Cerebellar nuclear complex (tissue), 1 donor: ENCODE results near the gene NIPAL3.
"Not testable (repeated sequence)": the region's sequence is repeated elsewhere in the genome, so short reads cannot be mapped to it uniquely, and the experiment has no call there.

Experiments used
- DNase-seq, 2 experiments: peaks; one replicate each; lab custom pipeline; 2025; lab: John Stamatoyannopoulos, UW

NIPAL3 gene

GRCh38 chr1:24490101-24490781, 74.6 kb downstream of the NIPAL3 start:
- DNase-seq: no peak

- no peak for DNase-seq
Measured at GRCh38 chr1:24491577-24492360, 76.2 kb downstream of the NIPAL3 start.

GRCh38 chr1:24492935-24493334, 77.3 kb downstream of the NIPAL3 start:
- DNase-seq: not testable (repeated sequence)

GRCh38 chr1:24493785-24494184, 78.2 kb downstream of the NIPAL3 start:
- DNase-seq: no peak

GRCh38 chr1:24498589-24498988, 83.0 kb downstream of the NIPAL3 start:
- no peak for DNase-seq

- no peak for DNase-seq
Measured at GRCh38 chr1:24500448-24501048, 84.9 kb downstream of the NIPAL3 start.

- no peak for DNase-seq
Measured at GRCh38 chr1:24501371-24502064, 85.9 kb downstream of the NIPAL3 start.

GRCh38 chr1:24502065-24502708, 86.6 kb downstream of the NIPAL3 start:
- DNase-seq: no peak

- DNase-seq: no peak
Measured at GRCh38 chr1:24502709-24503058, 87.1 kb downstream of the NIPAL3 start, which contains the start of gene RCAN3. TSS of gene RCAN3 (plus strand) at chr1:24502836. CDS start at chr1:24514373, 11,537 bp downstream.

GRCh38 chr1:24503059-24503751, 87.6 kb downstream of the NIPAL3 start:
- no peak for DNase-seq

GRCh38 chr1:24503870-24504523, 88.4 kb downstream of the NIPAL3 start:
- DNase-seq: no peak

GRCh38 chr1:24504560-24504959, 89.0 kb downstream of the NIPAL3 start:
- DNase-seq: no peak

- peak in 1 of 2 experiments; percentile 83 for DNase-seq
Measured at GRCh38 chr1:24505816-24506215, 90.2 kb downstream of the NIPAL3 start.

GRCh38 chr1:24506691-24507381, 91.2 kb downstream of the NIPAL3 start:
- no peak for DNase-seq

GRCh38 chr1:24507405-24507804, 91.8 kb downstream of the NIPAL3 start:
- DNase-seq: no peak

- DNase-seq: no peak
Measured at GRCh38 chr1:24508911-24509310, 93.3 kb downstream of the NIPAL3 start.

- peak in 1 of 2 experiments; percentile 56 for DNase-seq
Measured at GRCh38 chr1:24513706-24514105, 98.1 kb downstream of the NIPAL3 start.

GRCh38 chr1:24514946-24515345, 99.3 kb downstream of the NIPAL3 start:
- DNase-seq: no peak

- not testable (repeated sequence) for DNase-seq
Measured at GRCh38 chr1:24515671-24516209, 100.1 kb downstream of the NIPAL3 start.

GRCh38 chr1:24516506-24516905, 100.9 kb downstream of the NIPAL3 start:
- DNase-seq: no peak
